Loucy (cell line): ENCODE measurements around the gene LPP.

ENCODE experiments used
- H2AFZ ChIP-seq: fragments of 200-600 bp; sonication (generic); 2 replicates; pipeline ENCODE4 v1.6.0; 2016; ENCODE audit warnings: antibody characterized with exemption, mild to moderate bottlenecking, low read length, moderate library complexity
- H3F3A ChIP-seq: fragments of 200-600 bp; 2 replicates; pipeline ENCODE4 v1.6.0; 2016; ENCODE audit warnings: antibody characterized with exemption, low read depth, mild to moderate bottlenecking
- H3K27me3 ChIP-seq: fragments of 200-600 bp; sonication (generic); 2 replicates; pipeline ENCODE4 v1.6.1; 2014; ENCODE audit warnings: low read length, mild to moderate bottlenecking; ENCODE audit not compliant: insufficient read depth, poor library complexity, severe bottlenecking
- H3K36me3 ChIP-seq: fragments of 200-600 bp; sonication (generic); 2 replicates; pipeline ENCODE4 v1.6.1; 2016; ENCODE audit warnings: low read length; ENCODE audit not compliant: insufficient read depth
- H3K4me1 ChIP-seq: fragments of 200-600 bp; sonication (generic); 2 replicates; pipeline ENCODE4 v1.5.1; 2014; ENCODE audit warnings: low read length, mild to moderate bottlenecking; ENCODE audit not compliant: insufficient read depth, poor library complexity, severe bottlenecking
- H3K4me2 ChIP-seq: fragments of 200-600 bp; sonication (generic); 2 replicates; pipeline ENCODE4 v1.6.0; 2014; ENCODE audit warnings: antibody characterized with exemption, low read length, low read depth, mild to moderate bottlenecking; ENCODE audit not compliant: poor library complexity, severe bottlenecking
- H3K4me3 ChIP-seq: fragments of 200-600 bp; sonication (generic); 2 replicates; pipeline ENCODE4 v1.5.1; 2014; ENCODE audit warnings: low read length, mild to moderate bottlenecking, mixed read lengths; ENCODE audit not compliant: poor library complexity, severe bottlenecking
- H3K79me2 ChIP-seq: fragments of 200-600 bp; sonication (generic); 2 replicates; pipeline ENCODE4 v1.6.1; 2014; ENCODE audit warnings: low read length; ENCODE audit not compliant: insufficient read depth
- H3K9ac ChIP-seq: fragments of 200-600 bp; sonication (generic); 2 replicates; pipeline ENCODE4 v1.6.0; 2014; ENCODE audit warnings: mild to moderate bottlenecking, low read depth, low read length, moderate library complexity; ENCODE audit not compliant: poor library complexity, severe bottlenecking
- H3K9me2 ChIP-seq: fragments of 200-600 bp; sonication (generic); replicated peaks from 2 replicates; pipeline ENCODE4 v1.6.1; 2016; ENCODE audit warnings: low read depth, low read length, mixed read lengths
- H3K9me3 ChIP-seq: fragments of 200-600 bp; sonication (generic); 2 replicates; pipeline ENCODE4 v1.6.1; 2014; ENCODE audit warnings: mild to moderate bottlenecking, antibody characterized with exemption, low read length, low read depth; ENCODE audit not compliant: insufficient read depth
- H4K20me1 ChIP-seq: fragments of 200-600 bp; sonication (generic); 2 replicates; pipeline ENCODE4 v1.6.0; 2014; ENCODE audit warnings: antibody characterized with exemption, low read length, mild to moderate bottlenecking; ENCODE audit not compliant: insufficient read depth, poor library complexity, severe bottlenecking
- EZH2phosphoT487 ChIP-seq: fragments of 200-600 bp; IDR thresholded peaks from 2 replicates; pipeline ENCODE4 v1.6.1; 2018; ENCODE audit warnings: antibody characterized with exemption, mild to moderate bottlenecking, moderate library complexity, borderline replicate concordance
- TF ChIP-seq, protein P1 (sequence below): fragments of 200-600 bp; sonication (generic); conservative IDR thresholded peaks from 2 replicates; pipeline ENCODE4 v1.5.1; 2014; ENCODE audit warnings: mild to moderate bottlenecking, antibody characterized with exemption, low read length

The LPP gene

GRCh38 chr3:188775412-188775811 lies 621.5 kb downstream of the LPP start:
- no peaks in the 10 kb centered on the region for H3K36me3 ChIP-seq
- no peaks in the 10 kb centered on the region for H3K4me1 ChIP-seq
- no peaks in the 10 kb centered on the region for H4K20me1 ChIP-seq
- H3F3A ChIP-seq, result no peaks in the 10 kb centered on the region
- no peak overlapping the region for H3K4me2 ChIP-seq
- H3K9me2 ChIP-seq, result no peaks in the 10 kb centered on the region
- no peak overlapping the region for H3K4me3 ChIP-seq
- no peak for TF ChIP-seq EZH2phosphoT487
- TF ChIP-seq, protein P1, sequence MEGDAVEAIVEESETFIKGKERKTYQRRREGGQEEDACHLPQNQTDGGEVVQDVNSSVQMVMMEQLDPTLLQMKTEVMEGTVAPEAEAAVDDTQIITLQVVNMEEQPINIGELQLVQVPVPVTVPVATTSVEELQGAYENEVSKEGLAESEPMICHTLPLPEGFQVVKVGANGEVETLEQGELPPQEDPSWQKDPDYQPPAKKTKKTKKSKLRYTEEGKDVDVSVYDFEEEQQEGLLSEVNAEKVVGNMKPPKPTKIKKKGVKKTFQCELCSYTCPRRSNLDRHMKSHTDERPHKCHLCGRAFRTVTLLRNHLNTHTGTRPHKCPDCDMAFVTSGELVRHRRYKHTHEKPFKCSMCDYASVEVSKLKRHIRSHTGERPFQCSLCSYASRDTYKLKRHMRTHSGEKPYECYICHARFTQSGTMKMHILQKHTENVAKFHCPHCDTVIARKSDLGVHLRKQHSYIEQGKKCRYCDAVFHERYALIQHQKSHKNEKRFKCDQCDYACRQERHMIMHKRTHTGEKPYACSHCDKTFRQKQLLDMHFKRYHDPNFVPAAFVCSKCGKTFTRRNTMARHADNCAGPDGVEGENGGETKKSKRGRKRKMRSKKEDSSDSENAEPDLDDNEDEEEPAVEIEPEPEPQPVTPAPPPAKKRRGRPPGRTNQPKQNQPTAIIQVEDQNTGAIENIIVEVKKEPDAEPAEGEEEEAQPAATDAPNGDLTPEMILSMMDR, result no peak
- H3K79me2 ChIP-seq, result no peaks in the 10 kb centered on the region
- H3K9me3 ChIP-seq, result no peaks in the 10 kb centered on the region
- H2AFZ ChIP-seq, result no peak overlapping the region
- no peaks in the 10 kb centered on the region for H3K27me3 ChIP-seq
- no peak overlapping the region for H3K9ac ChIP-seq

- TF ChIP-seq, protein P1, result no peak
- H3K9me3 ChIP-seq, result no peaks in the 10 kb centered on the region
Observed at GRCh38 chr3:188776447-188776846, 622.5 kb downstream of the LPP start.

DNA sequence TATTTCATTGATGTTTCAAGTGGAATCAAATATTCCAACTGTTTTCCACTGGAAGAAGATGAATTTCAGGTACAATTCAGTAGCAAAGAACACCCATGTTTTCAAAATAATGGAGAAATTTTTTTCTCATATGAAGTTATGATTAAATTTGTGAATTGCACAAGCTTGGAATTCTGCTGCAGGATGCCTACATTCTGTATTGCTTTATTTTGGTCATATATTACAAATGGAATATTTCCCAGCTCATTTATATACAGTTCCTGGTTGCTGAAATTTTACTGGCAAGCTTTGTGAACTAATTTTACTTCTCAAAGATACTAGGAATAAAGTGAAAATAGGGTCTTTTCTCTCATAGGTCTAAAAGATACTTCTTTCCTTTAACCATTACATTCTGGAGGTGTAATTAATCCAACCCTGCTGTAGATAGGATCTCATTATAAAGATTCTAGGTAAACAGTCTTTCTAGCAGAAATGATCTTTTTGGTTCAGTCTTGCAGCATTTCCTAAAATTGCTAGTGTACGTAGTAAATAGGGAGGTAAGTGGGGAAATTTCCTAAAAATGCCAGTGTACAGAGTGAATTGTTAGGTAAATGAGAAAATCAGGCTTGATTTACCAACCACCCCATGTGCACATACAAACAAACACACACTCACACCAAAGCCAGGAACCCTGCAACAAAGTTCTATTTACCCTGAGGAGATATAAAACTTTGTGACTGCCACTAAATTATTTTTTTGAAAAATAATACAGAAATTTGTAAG lies 624.3 kb downstream of the LPP start:
- TF ChIP-seq, protein P1, result no peak
- TF ChIP-seq EZH2phosphoT487, result no peak
- H3K4me3 ChIP-seq, result no peak overlapping the region
- no peak overlapping the region for H2AFZ ChIP-seq
- no peaks in the 10 kb centered on the region for H3F3A ChIP-seq
- H3K4me1 ChIP-seq, result no peaks in the 10 kb centered on the region
- no peaks in the 10 kb centered on the region for H3K9me3 ChIP-seq
- no peaks in the 10 kb centered on the region for H3K79me2 ChIP-seq
- H3K36me3 ChIP-seq, result no peaks in the 10 kb centered on the region
- H3K9me2 ChIP-seq, result no peaks in the 10 kb centered on the region
- no peaks in the 10 kb centered on the region for H4K20me1 ChIP-seq
- H3K27me3 ChIP-seq, result no peaks in the 10 kb centered on the region
- H3K9ac ChIP-seq, result no peak overlapping the region
- no peak overlapping the region for H3K4me2 ChIP-seq

More at GRCh38 chr3:188776447-188776846, 622.5 kb downstream of the LPP start:
- Histone ChIP-seq H3K9ac (no peak overlapping the region), H3K9me2 (no peaks in the 10 kb centered on the region), H3K4me2 (no peak overlapping the region), H4K20me1 (no peaks in the 10 kb centered on the region), H3K4me3 (no peak overlapping the region), H2AFZ (no peak overlapping the region), H3F3A (no peaks in the 10 kb centered on the region), H3K27me3 (no peaks in the 10 kb centered on the region), H3K79me2 (no peaks in the 10 kb centered on the region), H3K4me1 (no peaks in the 10 kb centered on the region), H3K36me3 (no peaks in the 10 kb centered on the region)
